SKM-1 (cell line): ENCODE results near the gene KLHL36.
"Not testable (repeated sequence)": the region's sequence is repeated elsewhere in the genome, so short reads cannot be mapped to it uniquely, and the experiment has no call there.

ENCODE experiments used
- DNase-seq: peaks from one replicate; lab custom pipeline; 2025; ENCODE audit not compliant: unreplicated experiment; lab: John Stamatoyannopoulos, UW

The KLHL36 gene

GRCh38 chr16:84614968-84615813 lies 33.1 kb upstream of the KLHL36 start:
- DNase-seq: no peak

GRCh38 chr16:84616515-84616914 lies 31.8 kb upstream of the KLHL36 start:
- no peak for DNase-seq

- no peak for DNase-seq
Measured at GRCh38 chr16:84617041-84617790, 31.1 kb upstream of the KLHL36 start.

GRCh38 chr16:84617791-84618580 lies 30.3 kb upstream of the KLHL36 start, which contains the start of gene COTL1:
Gene COTL1, minus strand, starts transcription at chr16:84618078. Its CDS starts 164 bp downstream, at chr16:84617914.
- DNase-seq: peak; percentile 96

- DNase-seq: no peak
Measured at GRCh38 chr16:84618581-84619460, 29.5 kb upstream of the KLHL36 start.

GRCh38 chr16:84620913-84621312 lies 27.4 kb upstream of the KLHL36 start:
- DNase-seq: not testable (repeated sequence)

- no peak for DNase-seq
Measured at GRCh38 chr16:84625556-84625955, 22.8 kb upstream of the KLHL36 start.

- no peak for DNase-seq
Measured at GRCh38 chr16:84628226-84628731, 20.0 kb upstream of the KLHL36 start.

GRCh38 chr16:84629580-84629979 lies 18.7 kb upstream of the KLHL36 start:
- DNase-seq: no peak

GRCh38 chr16:84630009-84630408 lies 18.3 kb upstream of the KLHL36 start:
- no peak for DNase-seq

- no peak for DNase-seq
Measured at GRCh38 chr16:84630446-84631152, 17.7 kb upstream of the KLHL36 start.

- DNase-seq: no peak
Measured at GRCh38 chr16:84631153-84631466, 17.2 kb upstream of the KLHL36 start.

- no peak for DNase-seq
Measured at GRCh38 chr16:84631886-84632285, 16.4 kb upstream of the KLHL36 start.

- not testable (repeated sequence) for DNase-seq
Measured at GRCh38 chr16:84632862-84633261, 15.4 kb upstream of the KLHL36 start.

- no peak for DNase-seq
Measured at GRCh38 chr16:84633622-84634021, 14.7 kb upstream of the KLHL36 start.

GRCh38 chr16:84635702-84636101 lies 12.6 kb upstream of the KLHL36 start:
- no peak for DNase-seq

GRCh38 chr16:84637709-84638108 lies 10.6 kb upstream of the KLHL36 start:
- DNase-seq: no peak

- DNase-seq: no peak
Measured at GRCh38 chr16:84638231-84638806, 10.0 kb upstream of the KLHL36 start.

GRCh38 chr16:84640145-84640544 lies 8.2 kb upstream of the KLHL36 start:
- DNase-seq: no peak
